ENCODE results near the gene SPAG7.

Gene SPAG7

DNA sequence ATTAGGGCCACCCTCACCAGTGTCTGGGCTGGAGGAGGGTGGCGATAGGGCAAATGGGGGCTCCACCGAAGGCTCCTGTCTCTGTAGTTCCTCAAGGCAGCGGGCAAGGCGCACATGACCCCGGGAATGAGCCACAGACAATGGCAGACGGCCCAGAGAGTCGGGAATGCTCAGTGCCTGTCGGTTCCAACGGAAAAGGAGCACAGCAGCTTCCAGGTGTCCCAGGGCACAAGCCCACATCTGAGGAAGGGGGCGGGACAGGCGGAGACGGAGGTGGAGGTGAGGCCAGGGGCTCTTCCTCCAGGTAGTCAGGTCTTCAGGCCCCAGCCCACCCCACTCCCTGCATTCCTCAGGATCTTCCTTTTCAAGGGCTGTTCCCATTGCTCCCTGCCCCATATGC, 5.1 kb upstream of the SPAG7 start:
- no peak for TF ChIP-seq CTCF (IDR thresholded peaks at IDR 0.05)

DNA sequence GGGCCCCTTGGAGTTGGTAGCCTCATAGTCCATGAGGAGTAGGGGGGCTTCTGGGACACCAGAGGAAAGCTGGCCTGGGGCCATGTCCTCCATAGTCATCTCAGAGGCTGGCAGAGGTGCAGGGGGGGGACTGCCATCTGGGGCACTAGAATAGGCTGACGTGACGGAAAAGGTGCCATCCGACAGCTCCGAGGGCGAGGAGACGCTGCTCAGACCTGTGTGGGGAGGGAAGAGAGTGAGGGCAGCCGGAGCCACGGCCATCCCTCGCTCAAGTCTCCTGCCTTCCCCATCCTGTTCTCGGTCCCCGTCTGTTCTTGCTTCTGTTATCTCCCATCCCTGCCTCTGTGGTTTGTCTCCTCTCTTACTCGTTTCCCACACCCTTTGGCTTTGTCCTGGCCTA, 4.7 kb upstream of the SPAG7 start:
- no peak for TF ChIP-seq CTCF (IDR thresholded peaks at IDR 0.05)

DNA sequence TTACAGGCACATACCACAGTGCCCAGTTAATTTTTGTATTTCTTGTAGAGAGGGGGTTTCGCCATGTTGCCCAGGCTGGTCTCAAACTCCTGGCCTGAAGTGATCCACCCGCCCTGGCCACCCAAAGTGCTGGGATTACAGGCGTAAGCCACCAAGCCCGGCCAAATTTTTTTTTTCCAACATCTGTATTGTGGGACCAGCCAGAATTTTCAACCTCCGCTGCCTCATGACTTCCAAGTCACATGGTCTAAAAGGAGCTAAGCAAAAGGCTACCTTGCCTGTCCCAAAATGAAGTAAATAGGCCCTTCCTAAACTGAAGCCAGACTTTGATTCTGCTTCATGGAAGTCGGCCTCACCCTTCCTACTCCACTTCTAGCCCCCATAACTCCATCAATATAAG, 4.2 kb upstream of the SPAG7 start:
- no peak for TF ChIP-seq CTCF (IDR thresholded peaks at IDR 0.05)

- no peak for TF ChIP-seq CTCF (IDR thresholded peaks at IDR 0.05)
Measured at GRCh38 chr17:4970273-4970672, 2.7 kb upstream of the SPAG7 start.

DNA sequence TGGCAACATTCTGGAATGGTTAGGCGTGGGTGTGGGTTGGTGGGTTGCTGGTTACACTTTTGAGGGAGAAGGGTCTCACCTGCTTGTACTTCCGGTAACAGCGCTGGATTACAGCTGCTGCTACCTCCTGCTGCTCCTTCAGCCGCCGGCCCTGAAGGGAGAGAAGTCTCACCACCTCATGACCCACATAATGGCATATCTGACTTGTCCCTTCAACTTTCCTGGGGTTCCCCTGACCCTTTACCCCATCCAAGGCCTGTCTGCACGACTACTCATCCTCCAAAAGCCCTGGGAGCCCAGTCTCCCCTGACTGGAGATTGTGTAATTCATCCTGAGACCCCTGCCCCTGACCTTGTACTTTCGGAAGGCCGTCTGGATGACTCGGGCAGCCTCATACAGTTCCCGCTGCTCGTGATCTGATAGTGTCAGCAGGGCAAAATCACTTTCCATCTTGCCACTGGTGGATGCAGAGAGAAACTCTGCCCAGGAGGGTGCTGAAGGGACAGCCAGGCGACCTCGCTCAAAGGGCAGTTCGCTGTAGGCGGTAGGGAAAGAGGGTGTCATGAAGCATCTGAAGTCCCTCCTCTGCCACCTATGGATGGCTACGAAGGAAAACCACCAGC, 2.0 kb upstream of the SPAG7 start:
- no peak for TF ChIP-seq CTCF (IDR thresholded peaks at IDR 0.05)

GRCh38 chr17:4969047-4969550, 1.5 kb upstream of the SPAG7 start:
- no peak for TF ChIP-seq CTCF (IDR thresholded peaks at IDR 0.05)

DNA sequence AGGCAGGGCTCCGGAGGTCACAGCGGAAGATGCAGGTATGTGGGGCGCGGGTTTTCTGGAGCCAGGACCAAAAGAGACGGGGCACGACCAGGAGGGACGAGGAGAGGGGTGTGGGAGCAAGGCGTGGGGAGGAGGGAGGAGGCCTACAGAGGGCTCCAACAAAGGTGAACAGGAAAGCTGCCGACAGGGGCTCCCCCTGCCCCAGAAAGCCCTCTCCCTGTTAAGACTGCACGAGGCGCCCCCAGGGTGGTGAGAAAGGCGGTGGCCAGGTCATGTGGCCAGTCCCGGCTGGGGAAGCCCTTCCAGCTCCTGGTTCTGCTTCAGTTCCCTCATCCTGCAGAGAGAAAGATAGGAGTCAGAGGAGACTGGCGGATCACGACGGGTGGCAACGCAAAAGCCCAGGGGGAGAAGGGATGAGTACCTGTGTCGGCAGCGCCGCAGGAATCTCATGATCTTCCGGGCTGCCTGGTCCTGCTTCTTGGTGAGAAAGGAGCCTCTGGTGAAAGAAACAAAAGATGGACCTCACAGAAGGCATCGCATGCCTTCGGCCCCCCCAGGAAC, 949 bp upstream of the SPAG7 start:
- TF ChIP-seq CTCF (IDR thresholded peaks at IDR 0.05): no peak

All from LNCAP (cell line).